ENCODE data around the gene PPP1R13L.

DNA sequence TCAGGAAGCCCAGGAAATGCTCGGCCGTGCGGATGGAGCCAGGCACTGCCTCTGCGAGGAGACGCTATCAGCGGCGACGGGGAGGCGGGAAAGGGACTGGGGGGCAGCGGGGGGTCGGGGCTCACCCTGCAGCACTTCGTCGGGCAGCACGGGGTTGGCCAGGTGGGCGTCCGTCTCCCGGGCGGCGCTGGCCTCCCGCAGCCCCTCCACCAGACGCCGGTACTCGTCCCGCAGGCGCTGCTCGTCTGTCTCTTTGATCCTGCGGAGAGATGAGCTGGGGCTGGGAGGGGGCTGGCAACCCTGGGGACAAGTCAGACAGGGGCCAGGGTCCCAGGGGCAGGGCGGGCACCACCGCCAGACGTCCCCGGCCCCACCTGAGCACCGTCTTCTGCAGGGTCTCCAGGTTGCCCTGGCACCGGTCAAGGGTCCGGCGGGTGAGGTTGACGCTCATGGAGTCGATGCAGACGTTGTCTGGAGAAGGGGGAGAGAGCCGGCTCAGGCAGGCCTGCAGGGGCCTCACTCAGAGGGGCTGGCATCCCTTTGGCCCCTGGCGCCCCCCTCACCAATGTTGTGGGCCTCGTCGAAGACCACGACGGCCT is 40.9 kb downstream of the PPP1R13L start:
- TF ChIP-seq, protein P1, sequence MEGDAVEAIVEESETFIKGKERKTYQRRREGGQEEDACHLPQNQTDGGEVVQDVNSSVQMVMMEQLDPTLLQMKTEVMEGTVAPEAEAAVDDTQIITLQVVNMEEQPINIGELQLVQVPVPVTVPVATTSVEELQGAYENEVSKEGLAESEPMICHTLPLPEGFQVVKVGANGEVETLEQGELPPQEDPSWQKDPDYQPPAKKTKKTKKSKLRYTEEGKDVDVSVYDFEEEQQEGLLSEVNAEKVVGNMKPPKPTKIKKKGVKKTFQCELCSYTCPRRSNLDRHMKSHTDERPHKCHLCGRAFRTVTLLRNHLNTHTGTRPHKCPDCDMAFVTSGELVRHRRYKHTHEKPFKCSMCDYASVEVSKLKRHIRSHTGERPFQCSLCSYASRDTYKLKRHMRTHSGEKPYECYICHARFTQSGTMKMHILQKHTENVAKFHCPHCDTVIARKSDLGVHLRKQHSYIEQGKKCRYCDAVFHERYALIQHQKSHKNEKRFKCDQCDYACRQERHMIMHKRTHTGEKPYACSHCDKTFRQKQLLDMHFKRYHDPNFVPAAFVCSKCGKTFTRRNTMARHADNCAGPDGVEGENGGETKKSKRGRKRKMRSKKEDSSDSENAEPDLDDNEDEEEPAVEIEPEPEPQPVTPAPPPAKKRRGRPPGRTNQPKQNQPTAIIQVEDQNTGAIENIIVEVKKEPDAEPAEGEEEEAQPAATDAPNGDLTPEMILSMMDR (conservative IDR thresholded peaks at IDR 0.05; ENCODE audit: low read length), result no peak
- no peak for TF ChIP-seq EZH2phosphoT487 (IDR thresholded peaks at IDR 0.05; ENCODE audit: borderline replicate concordance)
